ENCODE measurements around the gene CNTN6. TPM values are rescaled to one million over a fixed set of nuclear protein-coding genes. Genes with fewer than 3 reads are reported as not detected.

The CNTN6 gene
- total RNA-seq = not detected in 2 replicates

DNA sequence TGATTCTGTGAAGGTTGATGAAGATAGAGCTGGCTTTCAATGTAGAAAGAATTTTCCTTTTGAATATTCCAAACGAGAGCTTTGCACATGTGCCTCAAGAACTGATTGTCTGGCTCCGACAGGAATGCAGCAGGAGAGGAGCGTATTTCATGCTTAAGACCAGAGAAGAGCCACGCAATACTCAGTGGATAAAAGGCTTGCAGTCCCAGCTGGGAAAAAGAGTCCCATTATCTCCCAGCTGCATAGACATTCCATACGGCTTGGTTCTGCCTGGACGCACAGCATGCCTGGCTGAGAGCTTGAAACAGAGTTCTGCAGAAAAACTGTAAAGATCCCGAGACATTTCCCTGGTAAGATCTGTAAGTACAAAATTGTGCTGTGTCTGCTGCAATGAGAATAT, at the start of gene CNTN6:
Gene CNTN6 (plus strand): TSS at position 254 of the 400 bp plus-strand sequence. CDS start 54,985 bp downstream, outside the sequence.
- no peak for DNase-seq

DNA sequence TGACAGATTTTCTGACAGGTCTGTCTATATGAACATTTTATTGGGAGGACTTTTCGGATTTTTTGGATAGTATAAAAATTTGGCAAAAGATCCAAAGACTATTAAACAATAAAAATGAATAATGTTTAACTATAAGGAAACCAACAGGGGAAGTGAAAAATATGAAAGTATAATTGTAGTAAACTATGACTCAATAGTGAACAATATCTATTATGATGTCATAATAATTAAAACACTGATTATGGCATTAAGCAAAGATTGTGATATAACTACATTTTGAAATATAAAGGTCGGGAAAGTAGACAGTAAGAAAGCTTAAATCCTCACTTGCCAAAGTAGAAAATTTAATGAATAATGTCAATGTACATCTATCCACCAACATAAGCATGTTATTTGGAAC, 44.3 kb upstream of the CNTN6 start:
- no peak for DNase-seq

DNA sequence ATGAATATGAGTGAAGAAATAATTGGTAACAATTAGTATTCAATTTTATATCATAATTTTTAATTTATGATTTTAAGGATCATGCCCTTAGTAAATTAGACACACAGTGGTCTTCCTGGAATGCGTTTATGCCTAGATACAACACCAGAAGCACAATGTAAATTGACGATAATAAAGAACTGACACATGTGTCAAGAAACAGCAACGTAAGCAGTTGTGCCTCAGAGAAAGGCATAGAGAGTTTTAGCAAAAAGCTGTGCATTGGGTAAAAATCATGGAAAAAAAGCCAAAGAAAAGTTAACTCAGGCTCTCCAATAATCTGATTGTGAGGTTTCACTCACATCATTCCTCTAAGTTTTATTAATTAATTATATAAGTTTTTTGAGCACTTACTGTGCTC, 37.0 kb upstream of the CNTN6 start:
- DNase-seq = no peak

DNA sequence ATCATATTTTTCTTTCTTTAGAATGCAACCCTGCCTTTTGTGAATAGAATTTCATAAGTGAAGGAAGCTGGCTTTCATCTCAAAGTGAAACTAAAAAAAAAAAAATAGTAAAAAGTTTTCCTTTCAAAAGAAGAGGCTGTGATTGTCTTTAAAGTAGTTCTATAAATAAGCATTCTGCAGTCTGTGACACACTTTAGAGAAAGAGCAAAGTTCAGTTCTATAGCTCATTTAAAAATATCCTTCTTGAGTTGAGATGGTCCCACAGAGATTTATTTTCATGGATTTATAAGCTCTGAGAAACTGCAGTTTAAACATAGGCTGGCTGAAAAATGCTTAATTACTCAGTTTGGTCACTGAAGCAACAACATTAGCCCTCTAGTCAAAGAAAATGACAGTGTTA, 36.1 kb upstream of the CNTN6 start:
- DNase-seq = no peak

DNA sequence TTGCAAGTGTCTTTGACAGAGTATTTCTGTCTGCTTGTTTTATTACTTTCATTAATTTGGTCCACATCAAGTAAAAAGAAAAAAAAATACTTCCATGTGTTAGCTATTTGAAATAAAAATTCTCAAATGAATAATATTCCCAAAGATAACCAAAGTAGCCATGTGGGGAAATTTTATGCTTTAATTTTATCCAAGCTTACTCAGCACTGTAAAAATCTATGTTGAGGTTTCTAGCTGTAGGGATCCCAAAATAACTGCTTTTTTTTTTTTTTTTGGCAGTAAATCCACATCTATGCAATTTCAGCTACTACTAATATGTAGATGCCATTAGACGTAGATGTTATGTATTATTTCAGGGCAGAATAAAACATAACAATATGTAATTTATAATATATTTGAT, 35.4 kb upstream of the CNTN6 start:
- DNase-seq = no peak

DNA sequence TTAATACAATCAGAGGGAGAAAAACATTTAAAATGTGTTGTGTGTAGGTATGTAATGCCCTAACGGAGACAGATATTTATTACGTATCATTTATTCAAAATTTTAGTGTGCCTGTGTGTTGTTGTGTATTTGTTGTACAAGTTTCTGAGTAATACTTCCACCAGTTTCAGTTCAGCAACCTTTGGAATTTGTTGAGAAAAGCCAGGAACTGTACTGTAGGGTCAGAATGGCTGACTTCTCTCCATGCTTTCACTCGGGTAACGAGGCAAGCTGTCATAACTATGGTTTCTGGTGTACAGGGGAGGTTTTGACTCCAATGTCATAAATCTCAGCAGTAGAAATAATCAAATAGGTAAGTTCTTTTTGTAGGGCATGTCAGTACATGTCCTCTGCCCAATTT, 23.8 kb upstream of the CNTN6 start:
- DNase-seq = no peak

DNA sequence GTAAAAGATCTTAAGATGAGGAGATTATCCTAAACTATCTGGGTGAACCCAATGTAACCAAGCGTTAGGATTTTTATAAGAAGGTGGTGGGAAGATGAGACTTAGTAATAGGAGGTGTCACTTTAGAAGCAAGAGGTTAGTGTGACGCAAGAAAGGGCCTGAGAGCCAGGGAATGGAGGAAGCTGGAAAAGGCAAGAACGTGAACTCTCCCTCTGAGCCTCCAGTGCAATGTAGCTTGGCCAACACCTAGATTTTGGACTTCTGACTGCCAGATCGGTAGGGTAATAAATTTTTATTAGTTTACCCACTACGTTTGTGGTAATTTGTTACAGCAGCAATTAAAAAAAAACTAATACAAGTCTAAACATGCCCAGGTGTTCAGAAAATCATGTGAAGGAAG, 20.8 kb upstream of the CNTN6 start:
- DNase-seq = no peak

DNA sequence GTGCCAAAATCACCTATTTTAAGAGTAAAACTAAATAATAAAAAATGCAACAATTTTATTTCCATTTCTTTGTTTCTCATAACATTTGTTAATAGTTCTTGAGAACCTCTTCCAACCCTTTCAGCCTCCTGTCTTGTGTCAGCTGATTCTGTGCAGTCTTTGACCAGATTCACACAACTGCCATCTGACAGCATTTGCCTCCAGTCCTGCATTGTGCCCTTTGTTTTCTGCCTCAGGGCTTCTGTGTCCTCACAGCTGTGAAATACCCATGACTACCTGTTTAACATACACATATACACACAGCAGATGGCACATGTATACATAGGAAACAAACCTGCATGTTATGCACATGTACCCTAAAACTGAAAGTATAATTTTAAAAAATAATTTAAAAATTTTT, 13.2 kb upstream of the CNTN6 start:
- no peak for DNase-seq

DNA sequence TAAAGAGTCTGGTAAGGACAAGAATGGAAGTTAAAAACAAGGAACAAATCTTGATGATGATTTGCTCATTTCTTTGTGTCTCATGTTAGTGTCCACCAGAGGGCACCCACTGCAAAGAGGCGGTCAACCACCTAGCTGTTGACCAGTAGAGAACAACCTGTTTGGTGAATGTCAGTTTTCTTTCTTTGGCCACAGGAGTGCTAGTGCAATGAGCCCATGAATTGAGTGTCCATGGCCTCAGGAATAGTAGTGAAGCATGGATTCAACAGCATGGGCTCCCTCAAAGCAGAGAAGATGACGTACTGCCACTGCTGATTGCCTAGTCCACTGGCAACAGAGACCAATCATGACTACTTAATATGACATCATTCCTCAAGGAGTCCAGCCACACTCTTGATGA, 10.7 kb upstream of the CNTN6 start:
- DNase-seq = peak; percentile 28

DNA sequence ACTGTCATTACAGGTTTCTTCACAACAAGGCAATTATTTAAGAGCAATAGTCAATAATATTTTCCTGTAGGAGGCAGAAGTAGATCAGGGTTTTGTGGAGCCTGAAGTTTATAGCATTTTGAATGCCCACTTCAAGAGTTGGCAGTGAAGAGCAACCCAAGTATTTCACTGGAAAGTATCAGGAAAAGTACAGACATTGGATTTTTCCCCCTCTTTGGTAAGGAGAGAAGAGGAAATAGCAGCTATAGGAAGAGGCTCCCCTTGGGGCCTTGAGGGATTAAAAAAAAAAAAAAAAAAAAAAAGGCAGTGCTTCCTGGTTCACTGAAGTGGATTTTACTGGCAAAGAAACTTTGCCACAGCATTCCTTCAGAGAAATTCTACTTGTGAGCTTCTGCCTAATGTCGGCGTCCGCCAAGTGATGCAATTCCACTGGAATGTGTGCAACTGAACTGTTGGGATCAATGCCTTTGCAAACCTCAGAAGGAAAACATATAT, 5.7 kb upstream of the CNTN6 start:
- DNase-seq = no peak

DNA sequence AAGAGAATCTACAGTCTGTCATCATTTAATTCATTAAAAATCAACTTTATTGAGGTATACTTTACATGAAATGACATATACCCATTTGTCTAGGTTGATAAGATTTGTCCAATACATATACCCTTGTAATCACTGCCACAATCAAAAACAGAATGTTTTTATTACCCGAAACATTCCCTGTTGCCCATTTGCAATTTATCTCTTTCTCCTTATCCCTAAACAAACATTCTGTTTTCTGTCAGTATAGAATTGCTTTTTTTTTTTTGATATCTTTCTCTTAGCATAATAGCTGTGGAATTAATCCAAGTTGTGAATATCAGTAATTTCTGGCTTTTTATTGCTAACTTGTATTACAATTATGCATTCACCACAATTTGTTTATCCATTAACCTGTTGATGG, 4.3 kb upstream of the CNTN6 start:
- no peak for DNase-seq

DNA sequence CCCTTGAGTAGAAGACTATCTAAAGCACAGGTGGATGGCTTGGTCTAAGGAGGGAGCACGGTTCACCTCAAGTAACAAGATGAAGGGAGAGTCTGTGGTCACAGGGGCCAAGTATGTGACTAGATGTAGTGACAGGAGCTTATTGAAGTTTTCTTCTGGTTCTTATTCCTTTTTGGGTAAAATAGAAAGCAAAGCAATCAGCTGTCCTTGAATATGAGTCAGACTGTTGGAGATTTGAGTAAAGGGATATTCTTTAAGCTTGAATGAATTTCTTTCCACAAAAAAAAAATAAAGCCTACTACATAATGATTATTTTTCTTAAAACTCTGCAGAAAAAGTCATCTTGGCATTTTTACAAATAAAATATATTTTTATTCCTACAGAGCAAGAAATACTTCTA, 1.5 kb upstream of the CNTN6 start:
- DNase-seq = no peak

DNA sequence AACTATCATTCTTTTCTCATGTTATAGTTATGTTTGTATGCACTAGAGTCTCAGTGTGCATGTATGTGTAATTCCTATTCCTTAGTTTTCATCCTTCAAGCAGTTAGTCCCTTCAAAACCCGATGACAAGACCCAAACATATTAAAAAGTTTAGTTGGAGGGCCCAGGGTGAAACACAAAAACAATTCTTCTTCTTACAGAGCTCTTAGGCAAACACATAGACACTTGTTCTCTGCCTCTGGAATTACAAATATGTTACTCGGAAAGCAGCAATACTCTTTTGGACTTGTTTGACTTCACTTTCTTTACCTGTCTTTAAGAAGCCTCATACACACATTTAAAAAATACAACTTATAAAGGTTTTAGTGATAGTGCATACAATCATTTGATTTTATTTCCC, 763 bp upstream of the CNTN6 start:
- DNase-seq = no peak

DNA sequence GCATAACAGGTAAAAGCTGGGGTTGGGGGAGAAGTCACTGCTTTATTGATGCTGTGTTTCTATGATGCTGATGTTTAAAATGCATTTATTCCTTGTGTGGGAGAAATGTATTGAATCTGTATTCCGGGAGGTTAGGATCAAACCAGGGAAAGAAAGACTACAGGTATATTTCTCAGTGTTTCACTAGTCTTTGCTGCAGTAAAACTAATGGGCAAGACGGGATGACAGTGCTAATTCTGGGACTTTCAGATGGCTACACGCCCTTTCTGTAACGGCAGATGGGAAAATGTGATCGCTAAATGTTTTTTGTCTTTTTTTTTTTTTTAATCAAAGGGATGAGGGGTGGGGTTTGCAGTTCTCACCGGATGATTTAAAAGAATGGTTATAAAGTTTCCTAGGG, 393 bp downstream of the CNTN6 start:
- no peak for DNase-seq

DNA sequence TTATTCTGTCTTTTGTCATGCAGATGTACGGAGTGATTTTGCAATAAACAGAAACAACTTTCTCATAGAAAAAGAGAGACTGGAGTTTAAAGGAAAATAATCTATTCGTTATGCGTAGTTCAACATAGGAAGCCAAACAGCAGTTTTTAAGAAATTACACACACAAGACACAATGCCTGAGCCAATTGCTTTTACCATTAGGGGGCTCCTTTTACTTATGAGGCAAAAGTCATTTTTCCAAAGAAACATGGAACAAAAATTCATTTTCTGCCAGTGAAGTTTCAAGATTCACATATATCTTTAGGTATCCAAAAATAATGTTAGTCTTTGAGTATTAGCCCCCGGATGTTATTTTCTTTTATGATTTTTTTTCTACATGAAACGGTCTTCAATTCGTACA, 10.7 kb downstream of the CNTN6 start:
- DNase-seq = no peak

DNA sequence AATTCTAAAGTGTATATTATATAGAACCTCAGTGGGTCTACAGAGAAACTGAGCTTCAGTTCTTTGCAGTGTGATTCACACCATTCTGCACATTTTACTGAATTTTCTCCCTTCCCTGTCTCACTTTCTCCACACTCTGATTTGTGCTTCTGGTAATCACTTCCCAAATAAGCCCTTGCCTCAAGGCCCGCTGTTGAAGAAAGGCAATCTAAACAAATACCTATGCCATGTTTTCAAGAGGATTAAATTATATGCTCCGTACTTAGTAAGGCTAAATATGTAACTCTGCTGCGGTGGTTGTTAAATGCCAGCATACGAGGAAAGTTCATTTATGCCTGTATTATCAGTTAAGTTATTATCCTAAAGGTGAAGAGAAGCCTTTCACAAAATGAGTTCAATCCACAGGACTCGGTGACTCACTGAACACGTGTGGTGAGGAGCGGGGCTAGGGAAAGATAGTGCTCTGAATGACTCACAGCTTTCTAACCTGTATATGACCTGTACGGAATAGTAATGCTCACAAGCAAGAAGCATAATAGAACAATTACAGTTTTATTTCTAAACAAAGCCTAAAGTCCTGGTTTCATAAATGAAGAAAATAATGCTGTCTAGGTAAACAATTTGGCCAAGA, 25.1 kb downstream of the CNTN6 start:
- DNase-seq = no peak

DNA sequence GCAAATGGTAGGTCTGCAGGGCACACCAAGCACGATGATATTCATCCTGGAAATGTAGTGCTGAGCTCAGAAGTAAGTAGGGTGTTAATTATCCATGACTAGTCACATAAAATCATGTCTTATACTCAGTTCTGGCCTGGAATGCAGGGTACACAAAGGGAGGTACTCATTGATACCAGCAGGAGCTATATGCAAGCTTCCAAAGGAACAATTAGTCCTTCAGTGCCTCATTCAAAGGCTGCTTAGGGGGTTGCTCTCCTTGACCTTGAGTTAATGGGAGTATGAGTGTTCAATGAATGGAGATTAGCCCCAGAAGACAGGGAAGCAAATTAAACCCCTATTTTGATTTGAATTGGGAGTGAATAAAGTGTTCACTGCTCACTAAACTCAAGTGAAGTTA, 38.3 kb downstream of the CNTN6 start:
- DNase-seq = no peak

DNA sequence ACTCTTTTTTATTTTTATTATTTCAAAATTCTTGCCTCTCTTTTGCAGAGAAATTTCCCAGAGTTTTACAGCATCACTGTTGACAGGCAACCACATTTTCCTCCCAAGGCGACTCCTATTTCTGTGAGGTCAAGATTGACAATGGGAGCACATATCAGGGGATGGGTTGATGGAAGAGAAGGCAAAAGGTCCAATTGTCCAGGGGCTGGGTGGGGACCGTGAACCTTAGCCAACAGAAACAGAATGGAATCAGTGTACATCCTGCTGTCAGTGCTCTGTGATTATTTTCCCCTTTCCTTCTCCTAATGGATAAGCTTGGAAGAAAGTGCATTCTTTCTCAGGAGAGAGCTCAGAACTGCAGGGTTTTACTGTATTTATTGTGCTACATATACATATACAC, 42.4 kb downstream of the CNTN6 start:
- no peak for DNase-seq

DNA sequence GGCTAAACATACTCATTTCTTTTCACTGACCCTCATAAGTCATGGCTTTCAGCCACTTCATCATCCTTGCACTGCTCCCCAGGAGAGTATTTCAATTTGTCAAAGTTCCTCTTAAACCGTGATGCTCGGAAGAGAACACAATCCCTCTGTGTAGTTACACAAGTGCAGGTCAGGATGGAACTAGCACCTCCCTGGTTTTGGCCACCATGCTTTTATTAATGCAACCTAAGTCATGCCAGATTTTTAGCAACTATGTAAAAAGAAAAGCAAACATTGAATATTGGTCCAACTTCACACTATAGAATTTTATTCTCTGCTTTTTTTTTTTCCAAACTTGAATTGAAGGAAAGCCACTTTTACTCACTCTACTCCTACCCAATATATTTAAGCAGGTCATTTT, 45.2 kb downstream of the CNTN6 start:
- DNase-seq = no peak

DNA sequence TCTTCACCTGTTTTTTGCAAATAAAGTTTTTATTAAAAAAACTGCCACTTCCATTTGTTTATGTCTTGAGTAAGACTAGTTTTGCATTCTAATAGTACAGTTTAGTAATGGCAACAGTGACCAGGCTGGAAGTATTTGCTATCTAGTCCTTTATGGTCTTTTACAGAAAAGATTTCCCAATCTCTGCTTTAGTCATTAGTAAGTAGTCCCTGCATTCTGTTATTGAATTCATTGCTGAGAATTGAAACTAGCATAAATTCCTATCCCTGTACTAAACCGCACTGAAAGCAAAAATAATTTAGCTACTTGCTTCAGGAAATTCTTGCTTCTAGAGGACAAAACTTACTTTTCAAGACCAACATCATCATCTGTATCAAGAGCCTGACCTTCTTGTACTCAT, 46.2 kb downstream of the CNTN6 start:
- no peak for DNase-seq

DNA sequence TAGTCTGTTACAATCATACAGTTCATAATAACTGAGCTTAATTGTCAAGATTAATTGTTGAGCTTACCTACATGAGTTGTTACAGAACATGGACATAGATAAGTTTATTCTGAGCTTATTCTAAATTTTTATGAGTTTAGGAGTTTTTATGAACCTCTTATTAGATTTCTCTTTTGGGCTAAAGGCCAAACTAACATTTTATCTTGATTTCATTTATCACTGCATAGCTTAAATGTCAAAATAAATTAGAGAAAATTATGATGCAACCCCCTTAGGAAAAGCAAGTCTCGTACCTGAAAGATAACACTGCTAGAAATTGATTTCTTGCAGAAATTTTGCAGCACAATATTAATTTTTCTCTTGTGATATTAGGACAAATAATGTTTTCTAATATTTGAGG, 54.5 kb downstream of the CNTN6 start:
- no peak for DNase-seq

DNA sequence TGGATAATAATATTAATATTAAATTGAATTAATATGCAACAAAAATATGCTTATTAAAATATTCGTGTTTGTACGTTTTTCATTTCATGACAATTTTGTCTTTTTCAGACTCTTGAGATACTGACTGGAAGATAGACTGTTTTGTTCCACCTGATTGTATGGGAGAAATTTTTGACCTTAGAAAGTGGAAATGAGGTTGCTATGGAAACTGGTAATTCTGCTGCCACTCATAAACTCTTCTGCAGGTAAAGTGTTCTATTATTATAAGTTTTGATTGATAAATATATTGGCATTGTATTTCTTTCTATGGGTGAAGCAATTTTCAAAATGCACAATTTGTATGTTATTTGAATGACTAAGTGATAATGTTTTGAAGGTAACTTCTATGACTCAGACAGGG, 55.0 kb downstream of the CNTN6 start:
- DNase-seq = no peak

DNA sequence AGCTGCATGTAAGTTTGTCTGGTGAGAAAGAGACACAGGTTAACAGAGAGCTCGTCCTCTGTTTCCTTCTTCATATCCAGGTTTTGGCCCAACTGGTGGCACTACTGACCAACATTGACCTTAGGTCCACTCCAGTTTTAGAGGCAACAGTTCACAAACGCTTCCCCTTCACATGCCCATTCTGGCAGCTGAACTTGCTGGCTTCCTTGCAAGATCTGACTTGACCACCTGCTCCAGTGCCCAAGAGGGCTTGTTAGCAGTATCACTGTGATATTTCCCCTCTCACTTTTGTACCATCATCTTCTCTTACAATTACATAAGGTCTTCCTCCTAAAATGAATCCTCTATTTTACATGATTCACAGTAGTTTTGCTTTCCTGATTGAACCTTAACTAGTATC, 71.3 kb downstream of the CNTN6 start:
- no peak for DNase-seq

DNA sequence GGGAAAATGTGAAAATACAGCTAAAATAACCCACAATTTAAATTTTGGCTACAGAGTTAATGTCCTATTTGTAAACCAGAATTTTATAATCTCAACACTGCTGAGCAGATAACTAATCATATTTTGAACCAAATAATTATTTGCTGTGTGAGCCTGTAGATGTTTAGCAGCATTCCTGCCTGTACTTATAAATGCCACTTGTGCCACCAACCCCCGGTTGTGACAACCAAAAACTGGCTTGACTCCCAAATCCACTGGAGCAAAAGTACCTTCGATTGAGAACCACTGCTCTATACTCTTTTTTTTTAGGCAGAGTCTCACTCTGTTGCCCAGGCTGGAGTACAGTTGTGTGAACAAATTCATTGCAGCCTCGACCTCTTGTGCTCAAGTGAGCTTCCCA, 78.5 kb downstream of the CNTN6 start:
- DNase-seq = no peak

DNA sequence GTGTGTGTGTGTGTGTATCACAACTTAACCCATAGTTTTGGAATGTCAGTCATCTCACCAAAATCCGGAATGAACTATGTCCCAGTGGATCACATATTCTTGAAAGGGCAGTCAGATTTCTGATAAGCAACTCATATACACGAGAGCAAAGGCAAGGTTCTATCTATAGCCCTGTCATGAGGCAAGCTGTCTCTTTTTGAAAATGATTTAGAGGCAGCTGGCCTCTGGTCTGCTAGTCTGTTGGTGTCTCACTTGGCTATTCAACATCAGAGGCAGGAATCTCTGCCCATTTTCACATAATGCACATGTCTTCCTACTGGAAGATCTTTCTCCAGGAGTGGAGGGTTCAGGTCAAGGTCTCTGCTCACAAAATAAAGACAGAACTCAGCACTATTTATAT, 79.8 kb downstream of the CNTN6 start:
- DNase-seq = no peak

Measured in dermis blood vessel endothelial cell (primary cell).